Mesenchymal stem cell (in vitro differentiated cells and primary cell): ENCODE results near the gene ZNF106.
A peak's percentile ranks its signal among the peaks of the same experiment; 100 is the strongest.

Experiments used
- DNase-seq: peaks from one replicate; pipeline ENCODE4 v3.0.0-alpha.2; 2013
- H2AFZ ChIP-seq: one replicate; pipeline ENCODE4 v1.6.1; 2013; ENCODE audit warnings: low read depth, mild to moderate bottlenecking, control low read depth, inconsistent platforms, low read length, moderate library complexity
- H2AK5ac ChIP-seq: 2 replicates; pipeline ENCODE4 v1.6.1; 2013; ENCODE audit warnings: low read length, moderate library complexity, mild to moderate bottlenecking, inconsistent platforms; ENCODE audit not compliant: severe bottlenecking
- H2BK120ac ChIP-seq: one replicate; pipeline ENCODE4 v1.6.1; 2013; ENCODE audit warnings: low read depth, mild to moderate bottlenecking, inconsistent platforms, low read length, moderate library complexity
- H2BK12ac ChIP-seq, 2 experiments: one replicate each; pipeline ENCODE4 v1.6.1; 2013; ENCODE audit warnings: inconsistent platforms in 2 of 2, low read length in 2 of 2, mild to moderate bottlenecking in 2 of 2, moderate library complexity in 2 of 2, control low read depth in 1 of 2
- H2BK15ac ChIP-seq: one replicate; pipeline ENCODE4 v1.6.1; 2013; ENCODE audit warnings: mild to moderate bottlenecking, low read depth, inconsistent platforms; ENCODE audit not compliant: poor library complexity, severe bottlenecking
- H2BK5ac ChIP-seq: 2 replicates; pipeline ENCODE4 v1.6.1; 2013; ENCODE audit warnings: low read depth, mild to moderate bottlenecking, low read length, control low read depth, inconsistent platforms; ENCODE audit not compliant: poor library complexity, severe bottlenecking
- H3K14ac ChIP-seq, 2 experiments: one replicate each; pipeline ENCODE4 v1.6.1; 2013; ENCODE audit warnings: inconsistent platforms in 2 of 2, low read length in 2 of 2, control low read depth in 1 of 2, mild to moderate bottlenecking in 1 of 2, moderate library complexity in 1 of 2
- H3K18ac ChIP-seq, 2 experiments: one replicate each; pipeline ENCODE4 v1.6.1; 2013; ENCODE audit warnings: inconsistent platforms in 2 of 2, low read length in 2 of 2, control low read depth in 1 of 2, low read depth in 1 of 2, mild to moderate bottlenecking in 1 of 2
- H3K23ac ChIP-seq, 2 experiments: one replicate each; pipeline ENCODE4 v1.6.1; 2013; ENCODE audit warnings: inconsistent platforms in 2 of 2, low read length in 2 of 2, mild to moderate bottlenecking in 2 of 2, moderate library complexity in 2 of 2, control low read depth in 1 of 2
- H3K27ac ChIP-seq: 2 replicates; pipeline ENCODE4 v1.5.1; 2013; ENCODE audit warnings: mild to moderate bottlenecking, moderate library complexity, low read length, control low read depth, inconsistent platforms; ENCODE audit not compliant: poor library complexity, severe bottlenecking
- H3K27me3 ChIP-seq, 2 experiments: 2 replicates each; pipeline versions ENCODE4 v1.6.1 to v1.7.0; 2013; ENCODE audit warnings: low read length in 2 of 2, mild to moderate bottlenecking in 2 of 2, moderate library complexity in 2 of 2, control low read depth in 1 of 2, inconsistent platforms in 1 of 2; ENCODE audit not compliant: control insufficient read depth in 1 of 2, insufficient read depth in 1 of 2
- H3K36me3 ChIP-seq, 2 experiments: 2 replicates each; pipeline versions ENCODE4 v1.6.1 to v1.7.0; 2013; ENCODE audit warnings: low read length in 2 of 2, control low read depth in 1 of 2, inconsistent platforms in 1 of 2, low read depth in 1 of 2, mild to moderate bottlenecking in 1 of 2; ENCODE audit not compliant: insufficient read depth in 2 of 2, control insufficient read depth in 1 of 2
- H3K4ac ChIP-seq, 2 experiments: one replicate each; pipeline ENCODE4 v1.6.1; 2013; ENCODE audit warnings: inconsistent platforms in 2 of 2, low read length in 2 of 2, mild to moderate bottlenecking in 2 of 2, moderate library complexity in 2 of 2, control low read depth in 1 of 2, low read depth in 1 of 2
- H3K4me1 ChIP-seq: 2 replicates; pipeline ENCODE4 v1.6.1; 2013; ENCODE audit warnings: low read depth, low read length, control low read depth; ENCODE audit not compliant: control insufficient read depth, insufficient read depth
- H3K4me2 ChIP-seq: 2 replicates; pipeline ENCODE4 v1.6.1; 2013; ENCODE audit warnings: low read length, mild to moderate bottlenecking, inconsistent platforms; ENCODE audit not compliant: poor library complexity, severe bottlenecking
- H3K4me3 ChIP-seq, 2 experiments: 2 replicates each; pipeline versions ENCODE4 v1.5.1 to v1.7.0; 2013; ENCODE audit warnings: low read length in 2 of 2, mild to moderate bottlenecking in 2 of 2, control low read depth in 1 of 2, low read depth in 1 of 2; ENCODE audit not compliant: insufficient read depth in 1 of 2
- H3K79me1 ChIP-seq: replicated peaks from 2 replicates; pipeline ENCODE4 v1.6.1; 2013; ENCODE audit warnings: mild to moderate bottlenecking, control low read depth, low read length, inconsistent platforms; ENCODE audit not compliant: poor library complexity, severe bottlenecking
- H3K9ac ChIP-seq: 2 replicates; pipeline ENCODE4 v1.7.0; 2013; ENCODE audit warnings: mild to moderate bottlenecking, low read length, moderate library complexity
- H3K9me3 ChIP-seq: 2 replicates; pipeline ENCODE4 v1.7.0; 2013; ENCODE audit warnings: mild to moderate bottlenecking, low read length; ENCODE audit not compliant: control insufficient read depth
- H4K8ac ChIP-seq: one replicate; pipeline ENCODE4 v1.6.1; 2013; ENCODE audit warnings: inconsistent platforms, mild to moderate bottlenecking, low read length, moderate library complexity
- H4K91ac ChIP-seq: one replicate; pipeline ENCODE4 v1.6.1; 2013; ENCODE audit warnings: mild to moderate bottlenecking, low read length, inconsistent platforms
- WGBS: methylation state at CpG from one replicate; pipeline ENCODE4 v1.1.7; 2013; ENCODE audit warnings: mixed read lengths; 5-methylcytosine and 5-hydroxymethylcytosine counted together

The ZNF106 gene

DNA sequence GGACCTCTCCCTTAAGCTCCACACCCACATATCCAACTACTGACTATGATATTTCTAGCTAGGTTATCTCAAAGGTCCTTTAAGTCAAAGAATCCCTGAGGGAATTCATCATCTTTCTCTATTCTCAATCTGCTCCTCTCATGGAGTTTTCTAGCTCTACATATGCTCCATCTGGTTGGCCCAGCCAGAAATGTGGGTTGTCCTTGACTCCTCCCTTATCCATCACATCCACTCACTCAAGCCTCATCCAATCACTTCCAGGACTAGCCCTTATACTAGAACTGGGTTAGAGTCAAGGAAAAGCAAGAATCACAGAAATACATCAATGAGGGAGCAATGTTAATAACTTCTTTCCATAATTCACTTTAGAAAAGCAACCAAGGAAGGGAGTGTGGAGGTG, 45.4 kb downstream of the ZNF106 start:
- Histone ChIP-seq H3K4me2 (no peak overlapping the region), H3K79me1 (peaks cover 25% of the 10 kb centered on the region), H2BK120ac (no peak overlapping the region), H3K4ac (no peak overlapping the region), H2AK5ac (no peak overlapping the region), H3K27me3 (no peaks in the 10 kb centered on the region), H3K14ac (no peak overlapping the region), H2BK15ac (no peak overlapping the region), H3K23ac (no peak overlapping the region), H3K4me3 (no peak overlapping the region), H3K36me3 (peaks cover 32 to 92% of the 10 kb centered on the region in 2 experiments), H2AFZ (no peak overlapping the region), H2BK12ac (no peak overlapping the region), H3K4me1 (peaks cover 2% of the 10 kb centered on the region), H3K18ac (no peak overlapping the region), H3K27ac (no peak overlapping the region), H3K9me3 (no peaks in the 10 kb centered on the region), H3K9ac (no peak overlapping the region), H4K91ac (no peak overlapping the region), H2BK5ac (no peak overlapping the region), H4K8ac (no peak overlapping the region)
- DNase-seq = no peak

DNA sequence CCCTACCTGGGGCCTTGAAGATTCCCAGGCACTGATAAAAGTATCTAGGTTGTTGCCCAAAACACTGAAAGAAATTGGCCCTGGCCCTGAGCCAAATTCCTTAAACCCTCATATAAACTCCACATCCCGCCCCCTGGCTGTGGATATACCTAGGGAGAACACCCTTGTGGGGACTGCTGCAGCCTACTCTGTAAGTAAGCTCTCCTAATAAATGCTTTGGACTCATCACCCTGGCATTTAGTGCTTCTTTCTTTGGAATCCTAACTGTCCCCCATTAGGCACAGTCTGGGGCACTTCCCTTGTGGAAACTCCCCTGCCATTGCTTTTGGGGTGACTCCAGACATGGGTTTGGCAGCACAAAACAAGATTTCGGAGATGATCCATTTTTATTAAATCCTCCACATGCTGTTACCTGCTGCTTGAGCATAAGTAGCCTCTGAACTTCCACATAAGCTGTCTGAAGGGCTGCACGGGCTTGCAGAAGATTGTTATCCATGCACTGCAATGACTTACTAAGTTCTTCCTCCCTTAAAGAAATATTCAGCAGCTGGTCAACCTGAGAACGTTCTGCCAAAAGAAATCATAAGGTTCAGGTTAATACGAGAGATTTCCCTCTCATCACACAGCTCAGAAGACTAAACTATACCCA, 46.4 kb downstream of the ZNF106 start:
- DNase-seq = peak; percentile 18
- H2BK15ac ChIP-seq = no peak overlapping the region
- H3K4ac ChIP-seq = no peak overlapping the region
- no peak overlapping the region for H2BK120ac ChIP-seq
- H2AFZ ChIP-seq = no peak overlapping the region
- H3K79me1 ChIP-seq = peaks cover 19% of the 10 kb centered on the region
- H3K36me3 ChIP-seq = peaks cover 28 to 92% of the 10 kb centered on the region in 2 experiments
- no peak overlapping the region for H3K4me3 ChIP-seq
- no peak overlapping the region for H3K23ac ChIP-seq
- no peak overlapping the region for H2BK5ac ChIP-seq
- no peaks in the 10 kb centered on the region for H3K27me3 ChIP-seq
- peaks cover 2% of the 10 kb centered on the region for H3K4me1 ChIP-seq
- H2BK12ac ChIP-seq = no peak overlapping the region
- H2AK5ac ChIP-seq = no peak overlapping the region
- no peak overlapping the region for H3K4me2 ChIP-seq
- no peak overlapping the region for H3K14ac ChIP-seq
- WGBS = 92% methylated on average over 3 of the region's 5 CpGs
- H3K9ac ChIP-seq = no peak overlapping the region
- no peak overlapping the region for H3K18ac ChIP-seq
- no peak overlapping the region for H4K91ac ChIP-seq
- no peaks in the 10 kb centered on the region for H3K9me3 ChIP-seq
- H3K27ac ChIP-seq = no peak overlapping the region
- no peak overlapping the region for H4K8ac ChIP-seq

DNA sequence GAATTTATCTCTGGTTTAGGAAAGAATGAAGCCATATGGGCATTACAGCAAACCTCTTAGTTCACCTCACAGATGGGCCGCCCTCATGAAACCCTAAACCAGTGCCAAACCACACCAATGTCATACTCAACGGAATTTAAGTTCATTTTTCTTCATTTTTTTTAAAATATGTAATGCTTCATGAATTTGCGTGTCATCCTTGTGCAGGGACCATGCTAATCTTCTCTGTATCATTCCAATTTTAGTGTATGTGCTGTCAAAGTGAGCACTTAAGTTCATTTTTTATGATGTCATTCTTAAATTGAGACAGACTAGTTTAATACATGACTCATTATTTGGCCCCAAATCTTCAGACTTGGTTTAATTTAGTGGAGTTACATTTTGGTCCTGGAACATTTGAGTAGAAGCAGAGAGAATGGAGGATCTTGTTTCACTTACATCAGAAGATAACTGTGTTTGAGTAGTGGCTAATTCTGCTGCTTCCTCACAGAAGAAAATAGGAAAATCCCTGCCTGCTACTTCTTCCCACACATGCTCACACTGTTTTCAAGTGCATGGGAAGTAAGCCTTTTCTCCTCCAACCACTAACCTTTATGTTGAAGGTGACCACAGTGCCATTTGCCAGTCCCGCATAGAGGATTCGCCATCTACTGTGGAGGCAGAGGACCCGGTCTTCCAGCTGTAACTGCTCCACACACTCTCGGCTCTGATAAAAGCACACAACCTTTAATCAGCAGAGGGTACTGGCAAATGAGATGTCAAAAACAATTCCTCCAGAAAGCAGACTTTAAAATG, 63.3 kb downstream of the ZNF106 start:
- DNase-seq = no peak
- Histone ChIP-seq H2BK12ac (no peak overlapping the region), H3K14ac (no peak overlapping the region), H3K9me3 (no peaks in the 10 kb centered on the region), H3K9ac (peak overlapping the region; percentile 30), H3K36me3 (peaks cover 44 to 96% of the 10 kb centered on the region in 2 experiments), H4K8ac (no peak overlapping the region), H3K4me3 (no peak overlapping the region), H3K27me3 (no peaks in the 10 kb centered on the region), H4K91ac (no peak overlapping the region), H2AFZ (no peak overlapping the region), H3K4ac (no peak overlapping the region), H2AK5ac (no peak overlapping the region), H2BK120ac (no peak overlapping the region), H3K27ac (peak overlapping the region; percentile 30), H3K23ac (no peak overlapping the region), H3K4me1 (no peaks in the 10 kb centered on the region), H3K18ac (no peak overlapping the region), H3K79me1 (peaks cover 4% of the 10 kb centered on the region), H2BK15ac (no peak overlapping the region), H2BK5ac (no peak overlapping the region), H3K4me2 (no peak overlapping the region)
- WGBS = 100% methylated on average over 6 of the region's 7 CpGs

DNA sequence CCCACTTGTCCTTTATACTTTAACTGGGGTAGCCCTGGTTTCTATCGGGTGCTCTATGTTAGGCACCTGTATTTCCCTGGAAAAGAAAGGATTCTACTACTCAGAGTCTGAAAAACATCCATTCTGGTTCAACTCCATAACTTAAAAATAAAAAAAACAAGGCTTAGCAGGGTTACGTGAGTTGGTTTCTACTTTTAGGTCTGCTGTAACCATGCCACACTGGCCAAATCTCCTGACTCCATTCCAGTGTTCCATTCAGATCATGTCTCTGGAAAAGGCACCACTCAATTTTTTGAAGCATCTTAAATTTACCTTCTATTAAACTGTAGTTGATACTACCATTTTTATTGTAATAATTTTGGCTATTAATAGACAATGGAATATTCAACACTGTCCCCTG, 69.6 kb downstream of the ZNF106 start:
- H3K4ac ChIP-seq = no peak overlapping the region
- no peak overlapping the region for H3K27ac ChIP-seq
- peaks cover 7% of the 10 kb centered on the region for H3K79me1 ChIP-seq
- H4K8ac ChIP-seq = no peak overlapping the region
- H3K4me1 ChIP-seq = no peaks in the 10 kb centered on the region
- no peak overlapping the region for H2BK5ac ChIP-seq
- H3K36me3 ChIP-seq = peaks cover 37 to 91% of the 10 kb centered on the region in 2 experiments
- H2BK15ac ChIP-seq = no peak overlapping the region
- H3K9me3 ChIP-seq = no peaks in the 10 kb centered on the region
- no peak overlapping the region for H3K18ac ChIP-seq
- H3K4me3 ChIP-seq = no peak overlapping the region
- no peak overlapping the region for H2BK120ac ChIP-seq
- H3K14ac ChIP-seq = no peak overlapping the region
- H3K4me2 ChIP-seq = no peak overlapping the region
- H2AK5ac ChIP-seq = no peak overlapping the region
- H3K27me3 ChIP-seq = no peaks in the 10 kb centered on the region
- DNase-seq = no peak
- H2BK12ac ChIP-seq = no peak overlapping the region
- no peak overlapping the region for H3K9ac ChIP-seq
- H4K91ac ChIP-seq = no peak overlapping the region
- no peak overlapping the region for H2AFZ ChIP-seq
- 100% methylated on average over 2 of the region's 2 CpGs for WGBS
- no peak overlapping the region for H3K23ac ChIP-seq
